ENCODE results near the gene CYP26A1. TPM values are rescaled to one million over a fixed set of nuclear protein-coding genes. Genes with fewer than 3 reads are reported as not detected.
A peak's percentile ranks its signal among the peaks of the same experiment; 100 is the strongest.

The CYP26A1 gene
- total RNA-seq, 1 experiment from 2014 or later: not detected

GRCh38 chr10:93064874-93065660 is 8.6 kb upstream of the CYP26A1 start:
- BruUV-seq (replicated peaks): no TSS peak
- H3K27me3 ChIP-seq (replicated peaks; ENCODE audit: insufficient read depth, low read depth, low read length, poor library complexity): peaks cover 56% of the 10 kb centered on the region
- POLR2A ChIA-PET (ENCODE audit: low non-redundant PET): no interaction called here

GRCh38 chr10:93065675-93066543 is 7.8 kb upstream of the CYP26A1 start:
- DNase-seq (ENCODE audit: low spot score): no peak
- ChIA-PET CTCF (interaction anchor here (0.6 kb wide), 2 partner anchors 53 to 245 kb away, joined by 3 to 5 read pairs; no protein-coding TSS in a partner anchor), POLR2A (ENCODE audit: low non-redundant PET) (no interaction called here)
- Histone ChIP-seq H3K36me3 (ENCODE audit: insufficient read depth, low read length, poor library complexity, severe bottlenecking) (no peaks in the 10 kb centered on the region), H3K27ac (ENCODE audit: low read depth, low read length, poor library complexity, severe bottlenecking) (no peak overlapping the region), H3K4me3 (ENCODE audit: low read depth, low read length, poor library complexity, severe bottlenecking) (no peak overlapping the region), H3K4me1 (ENCODE audit: insufficient read depth, low read length, poor library complexity, severe bottlenecking) (no peaks in the 10 kb centered on the region), H3K27me3 (replicated peaks; ENCODE audit: insufficient read depth, low read depth, low read length, poor library complexity) (peaks cover 64% of the 10 kb centered on the region), H3K9me3 (ENCODE audit: low read depth, low read length, poor library complexity, severe bottlenecking) (no peaks in the 10 kb centered on the region)
- peak; percentile 2 for TF ChIP-seq EZH2 (IDR thresholded peaks at IDR 0.05; ENCODE audit: borderline replicate concordance, low read depth, low read length, poor library complexity, severe bottlenecking)
- TF ChIP-seq CTCF (conservative IDR thresholded peaks at IDR 0.05; ENCODE audit: low read depth, low read length): no peak
- no TSS peak for BruUV-seq (replicated peaks)
- intact Hi-C loops (cut with micrococcal nuclease; ENCODE audit: unreplicated experiment): loop anchor here (5.0 kb wide), 1 partner anchor 104 kb away; no protein-coding TSS in a partner anchor

More at GRCh38 chr10:93064874-93065660, 8.6 kb upstream of the CYP26A1 start:
- no peak overlapping the region for H3K27ac ChIP-seq (ENCODE audit: low read depth, low read length, poor library complexity, severe bottlenecking)
- no peak overlapping the region for H3K4me3 ChIP-seq (ENCODE audit: low read depth, low read length, poor library complexity, severe bottlenecking)
- DNase-seq (ENCODE audit: low spot score): no peak
- CTCF ChIA-PET: interaction anchor here (0.6 kb wide), 1 partner anchor 246 kb away, joined by 5 read pairs; no protein-coding TSS in a partner anchor
- H3K36me3 ChIP-seq (ENCODE audit: insufficient read depth, low read length, poor library complexity, severe bottlenecking): no peaks in the 10 kb centered on the region
- TF ChIP-seq EZH2 (IDR thresholded peaks at IDR 0.05; ENCODE audit: borderline replicate concordance, low read depth, low read length, poor library complexity, severe bottlenecking) (no peak), CTCF (conservative IDR thresholded peaks at IDR 0.05; ENCODE audit: low read depth, low read length) (no peak)
- H3K4me1 ChIP-seq (ENCODE audit: insufficient read depth, low read length, poor library complexity, severe bottlenecking): no peaks in the 10 kb centered on the region
- no peaks in the 10 kb centered on the region for H3K9me3 ChIP-seq (ENCODE audit: low read depth, low read length, poor library complexity, severe bottlenecking)
- intact Hi-C loops (cut with micrococcal nuclease; ENCODE audit: unreplicated experiment): loop anchor here (5.0 kb wide), 1 partner anchor 103 kb away; no protein-coding TSS in a partner anchor

GRCh38 chr10:93066544-93066913 is 7.2 kb upstream of the CYP26A1 start:
- ChIA-PET POLR2A (ENCODE audit: low non-redundant PET) (no interaction called here), CTCF (no interaction called here)
- Histone ChIP-seq H3K4me3 (ENCODE audit: low read depth, low read length, poor library complexity, severe bottlenecking) (no peak overlapping the region), H3K9me3 (ENCODE audit: low read depth, low read length, poor library complexity, severe bottlenecking) (no peaks in the 10 kb centered on the region), H3K36me3 (ENCODE audit: insufficient read depth, low read length, poor library complexity, severe bottlenecking) (no peaks in the 10 kb centered on the region), H3K4me1 (ENCODE audit: insufficient read depth, low read length, poor library complexity, severe bottlenecking) (peaks cover under 1% of the 10 kb centered on the region), H3K27me3 (replicated peaks; ENCODE audit: insufficient read depth, low read depth, low read length, poor library complexity) (peaks cover 69% of the 10 kb centered on the region), H3K27ac (ENCODE audit: low read depth, low read length, poor library complexity, severe bottlenecking) (no peak overlapping the region)
- DNase-seq (ENCODE audit: low spot score): no peak
- BruUV-seq (replicated peaks): no TSS peak
- no peak for TF ChIP-seq CTCF (conservative IDR thresholded peaks at IDR 0.05; ENCODE audit: low read depth, low read length)
- no peak for TF ChIP-seq EZH2 (IDR thresholded peaks at IDR 0.05; ENCODE audit: borderline replicate concordance, low read depth, low read length, poor library complexity, severe bottlenecking)
- intact Hi-C loops (cut with micrococcal nuclease; ENCODE audit: unreplicated experiment): loop anchor here (5.0 kb wide), 1 partner anchor 104 kb away; no protein-coding TSS in a partner anchor
